HTR-8/SVneo (cell line): ENCODE results near the gene ENO2.
"Not testable (repeated sequence)": the region's sequence is repeated elsewhere in the genome, so short reads cannot be mapped to it uniquely, and the experiment has no call there.

Source experiments
- DNase-seq: peaks from one replicate; pipeline ENCODE4 v3.0.0; 2011; ENCODE audit warnings: low spot score, mixed read lengths; ENCODE audit not compliant: insufficient read length
- FAIRE-seq: peaks from 2 replicates; lab custom pipeline; 2011; peaks lifted over from hg19 to GRCh38; lab: Jason Lieb, UNC

ENO2 gene

DNA sequence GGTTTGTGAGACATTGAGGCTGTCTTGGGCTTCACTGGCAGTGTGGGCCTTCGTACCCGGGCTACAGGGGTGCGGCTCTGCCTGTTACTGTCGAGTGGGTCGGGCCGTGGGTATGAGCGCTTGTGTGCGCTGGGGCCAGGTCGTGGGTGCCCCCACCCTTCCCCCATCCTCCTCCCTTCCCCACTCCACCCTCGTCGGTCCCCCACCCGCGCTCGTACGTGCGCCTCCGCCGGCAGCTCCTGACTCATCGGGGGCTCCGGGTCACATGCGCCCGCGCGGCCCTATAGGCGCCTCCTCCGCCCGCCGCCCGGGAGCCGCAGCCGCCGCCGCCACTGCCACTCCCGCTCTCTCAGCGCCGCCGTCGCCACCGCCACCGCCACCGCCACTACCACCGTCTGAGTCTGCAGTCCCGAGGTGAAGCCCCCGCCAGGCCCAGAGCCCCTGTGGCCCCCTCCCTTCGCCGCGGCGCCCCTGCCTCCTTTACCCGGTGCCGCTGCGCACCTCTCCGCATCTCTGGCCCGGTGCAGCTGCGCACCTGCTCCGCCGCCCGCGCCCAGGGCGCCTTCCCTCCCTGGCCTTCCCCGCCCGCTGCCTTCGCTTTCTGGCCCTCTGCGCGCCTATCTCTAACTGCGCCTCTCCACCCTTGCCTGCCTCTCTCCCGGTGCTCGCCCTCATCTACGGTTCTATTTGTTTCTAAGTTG lies at the start of gene ENO2:
Gene ENO2, plus strand, starts transcription at position 335 of the 701 bp plus-strand sequence. CDS start 1,253 bp downstream, outside the sequence.
- FAIRE-seq (peak; percentile 89), DNase-seq (peak; percentile 83)

DNA sequence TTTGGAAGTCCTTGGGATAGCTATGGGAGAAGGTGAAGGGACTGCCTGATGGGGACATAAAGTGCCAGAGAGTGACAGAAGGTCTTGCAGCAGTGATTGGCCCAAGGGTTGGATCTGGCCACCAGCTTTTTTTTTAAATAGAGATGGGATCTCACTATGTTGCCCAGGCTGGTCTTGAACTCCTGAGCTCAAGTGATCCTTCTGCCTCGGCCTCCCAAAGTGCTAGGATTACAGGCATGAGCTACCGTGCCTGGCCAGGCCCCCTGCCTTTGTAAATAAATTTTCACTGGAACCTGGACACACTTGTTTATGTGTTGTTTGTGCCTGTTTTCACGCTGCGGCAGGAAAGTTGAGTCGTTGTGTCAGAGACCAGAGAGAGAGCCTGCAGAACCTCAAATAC lies 49.1 kb upstream of the ENO2 start:
- FAIRE-seq, DNase-seq: not testable (repeated sequence)

DNA sequence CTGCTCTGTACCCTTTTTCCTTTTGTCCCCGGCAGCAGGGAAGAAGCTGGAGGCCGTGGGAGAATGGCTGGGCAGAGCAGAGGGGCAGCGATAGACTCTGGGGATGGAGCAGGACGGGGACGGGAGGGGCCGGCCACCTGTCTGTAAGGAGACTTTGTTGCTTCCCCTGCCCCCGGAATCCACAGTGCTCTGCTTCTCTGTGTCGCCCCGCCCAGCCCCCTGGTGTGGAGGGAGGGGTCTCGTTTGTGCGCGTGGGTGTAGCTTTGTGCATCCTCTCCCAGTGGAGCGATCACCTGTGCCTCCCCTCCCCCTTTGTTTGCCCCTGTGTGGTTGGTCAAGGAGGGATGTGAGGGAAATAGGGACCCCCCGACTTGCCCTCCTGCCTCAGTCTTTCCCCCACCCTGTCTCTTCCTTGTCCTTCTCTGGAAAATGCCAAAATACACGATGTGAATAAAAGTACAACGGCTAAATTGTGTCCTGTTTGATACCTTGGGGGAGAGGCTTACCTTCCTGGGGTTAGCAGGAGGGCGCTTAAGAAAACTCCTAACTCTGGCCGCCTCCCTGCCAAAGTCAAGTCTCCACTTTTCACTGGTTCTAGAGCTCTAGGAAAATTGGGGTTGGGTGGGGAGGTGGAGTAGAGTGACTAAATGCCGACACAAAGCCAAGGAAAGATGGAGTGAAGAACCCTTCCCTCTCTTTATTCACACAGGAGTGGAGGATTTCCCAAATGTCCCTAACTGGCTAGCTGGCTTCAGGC lies 48.0 kb upstream of the ENO2 start:
- DNase-seq (no peak), FAIRE-seq (peak; percentile 49)

DNA sequence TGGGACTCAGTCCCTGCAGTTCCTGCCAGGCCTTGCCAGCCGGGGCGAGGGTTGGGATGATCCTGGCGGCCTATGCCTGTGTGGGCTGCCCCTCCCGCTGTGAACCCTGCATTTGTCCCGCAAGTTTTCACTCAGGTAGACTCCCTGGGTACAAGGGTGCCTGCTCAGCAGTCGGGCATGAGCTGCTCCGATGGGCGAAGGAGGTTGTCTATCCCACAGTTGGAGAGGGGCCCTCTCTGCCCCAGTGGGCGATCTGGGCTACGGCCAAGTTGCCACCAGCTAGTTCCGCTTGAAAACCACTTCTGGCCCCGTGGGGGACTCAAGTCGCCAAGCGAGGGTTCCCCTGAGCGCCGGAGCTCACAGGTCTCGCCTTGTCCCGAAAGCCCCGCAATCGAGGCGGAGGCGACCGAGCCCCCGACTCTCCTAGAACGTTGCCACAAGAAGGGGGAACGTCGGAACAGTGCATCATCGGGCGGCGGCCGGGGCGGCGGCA lies 47.4 kb upstream of the ENO2 start:
- DNase-seq (no peak), FAIRE-seq (no peak)

DNA sequence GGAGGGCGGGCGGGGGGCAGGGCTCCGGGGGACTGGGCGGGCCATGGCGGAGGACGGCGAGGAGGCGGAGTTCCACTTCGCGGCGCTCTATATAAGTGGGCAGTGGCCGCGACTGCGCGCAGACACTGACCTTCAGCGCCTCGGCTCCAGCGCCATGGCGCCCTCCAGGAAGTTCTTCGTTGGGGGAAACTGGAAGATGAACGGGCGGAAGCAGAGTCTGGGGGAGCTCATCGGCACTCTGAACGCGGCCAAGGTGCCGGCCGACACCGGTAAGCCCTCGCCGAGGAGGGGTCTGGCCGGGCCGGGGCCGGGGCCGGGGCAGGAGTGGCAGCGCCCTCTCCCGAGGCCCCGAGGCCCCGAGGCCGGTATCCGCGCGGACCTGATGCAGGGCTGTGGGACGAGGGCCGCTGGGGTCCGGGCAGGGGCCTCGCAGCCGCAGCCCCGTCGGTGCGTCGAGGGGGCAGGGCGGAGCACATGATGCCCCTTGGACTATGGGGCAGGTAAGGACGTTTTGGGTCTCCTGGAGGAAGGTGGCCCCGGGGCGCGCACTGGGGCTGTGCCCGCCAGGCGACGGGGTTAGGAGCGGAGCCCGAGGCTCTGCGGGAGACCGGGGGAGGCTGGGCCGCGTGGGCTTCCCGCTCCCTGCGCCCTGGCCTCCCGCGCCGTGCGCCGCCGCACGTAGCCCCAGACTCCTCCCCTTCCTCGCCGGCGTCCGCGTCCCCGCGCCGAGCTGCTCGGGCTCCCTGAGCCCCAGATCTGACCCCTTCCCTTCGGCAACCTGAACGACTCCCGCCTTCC lies 46.8 kb upstream of the ENO2 start, which contains the start of gene TPI1:
Gene TPI1, plus strand, starts transcription at position 119 of the 798 bp plus-strand sequence. Its CDS starts 36 bp downstream, at position 155.
- FAIRE-seq, result peak; percentile 94
- DNase-seq, result peak; percentile 90

DNA sequence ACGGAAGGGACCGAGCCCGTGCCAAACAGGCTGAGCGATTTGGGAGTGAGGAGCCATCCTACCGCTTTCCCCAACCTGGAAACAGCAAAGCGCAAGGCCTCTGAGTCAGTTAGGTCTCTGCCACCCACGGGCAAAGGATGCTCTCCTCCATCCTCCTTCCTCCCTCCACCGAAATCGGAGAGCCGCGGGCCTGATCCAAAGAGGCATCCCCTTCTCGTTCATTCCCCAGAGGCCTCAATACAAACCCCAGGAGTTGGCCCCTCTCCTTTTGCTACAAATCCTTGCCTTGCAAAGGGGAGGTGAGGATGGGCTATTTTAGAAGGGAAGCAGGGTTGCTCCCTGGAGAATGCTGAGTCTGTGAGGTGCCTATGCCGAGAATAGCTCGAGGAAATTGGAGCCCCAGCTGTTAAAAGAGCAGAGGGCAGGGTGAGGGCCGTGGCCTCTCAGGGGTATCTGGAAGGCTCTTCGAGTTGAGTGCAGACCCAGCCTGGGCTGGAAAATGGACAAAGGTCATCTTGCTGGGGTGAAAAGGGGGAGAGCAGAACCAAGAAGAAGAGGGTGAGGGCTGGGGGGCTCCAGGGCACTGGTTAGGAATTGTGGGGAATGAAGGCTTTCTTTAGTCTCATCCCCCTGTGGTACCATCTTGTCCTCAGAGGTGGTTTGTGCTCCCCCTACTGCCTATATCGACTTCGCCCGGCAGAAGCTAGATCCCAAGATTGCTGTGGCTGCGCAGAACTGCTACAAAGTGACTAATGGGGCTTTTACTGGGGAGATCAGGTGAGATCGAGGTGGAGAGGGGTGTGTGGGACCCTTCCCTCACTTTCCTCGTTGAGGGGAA lies 46.0 kb upstream of the ENO2 start:
- FAIRE-seq (peak; percentile 87), DNase-seq (no peak)

DNA sequence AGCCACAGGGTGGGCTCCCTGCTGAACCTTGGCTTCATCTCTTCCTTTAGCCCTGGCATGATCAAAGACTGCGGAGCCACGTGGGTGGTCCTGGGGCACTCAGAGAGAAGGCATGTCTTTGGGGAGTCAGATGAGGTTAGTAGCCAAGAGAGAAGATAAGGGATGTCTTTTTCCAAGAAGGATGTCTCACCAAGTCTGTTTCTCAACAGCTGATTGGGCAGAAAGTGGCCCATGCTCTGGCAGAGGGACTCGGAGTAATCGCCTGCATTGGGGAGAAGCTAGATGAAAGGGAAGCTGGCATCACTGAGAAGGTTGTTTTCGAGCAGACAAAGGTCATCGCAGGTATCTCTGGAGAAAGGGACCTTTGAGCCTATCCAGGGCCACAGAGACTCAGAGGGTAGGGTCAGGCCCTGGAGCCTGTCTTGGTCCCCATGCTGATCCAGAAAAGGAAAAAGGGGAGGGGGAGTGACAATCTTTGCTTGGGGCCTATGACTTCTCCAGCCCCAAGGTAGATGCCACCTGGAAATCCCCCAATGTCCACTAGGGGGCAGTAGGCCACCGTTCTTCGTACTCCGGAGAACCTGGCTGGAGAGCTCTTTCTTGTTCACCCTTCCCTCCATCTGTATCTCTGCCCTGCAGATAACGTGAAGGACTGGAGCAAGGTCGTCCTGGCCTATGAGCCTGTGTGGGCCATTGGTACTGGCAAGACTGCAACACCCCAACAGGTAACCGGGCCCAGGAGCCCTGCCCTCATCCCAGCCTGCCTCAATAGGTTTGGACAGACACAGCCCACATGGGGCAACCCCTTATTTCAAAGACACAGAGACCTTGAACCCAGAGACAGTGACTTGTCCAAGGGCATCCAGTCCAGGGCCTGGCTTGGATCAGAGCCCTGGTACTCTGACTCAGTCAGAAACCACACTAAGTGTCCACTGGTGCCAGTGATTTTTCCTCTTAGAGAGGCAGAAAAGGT lies 45.0 kb upstream of the ENO2 start:
- FAIRE-seq, result peak; percentile 67
- peak; percentile 83 for DNase-seq

DNA sequence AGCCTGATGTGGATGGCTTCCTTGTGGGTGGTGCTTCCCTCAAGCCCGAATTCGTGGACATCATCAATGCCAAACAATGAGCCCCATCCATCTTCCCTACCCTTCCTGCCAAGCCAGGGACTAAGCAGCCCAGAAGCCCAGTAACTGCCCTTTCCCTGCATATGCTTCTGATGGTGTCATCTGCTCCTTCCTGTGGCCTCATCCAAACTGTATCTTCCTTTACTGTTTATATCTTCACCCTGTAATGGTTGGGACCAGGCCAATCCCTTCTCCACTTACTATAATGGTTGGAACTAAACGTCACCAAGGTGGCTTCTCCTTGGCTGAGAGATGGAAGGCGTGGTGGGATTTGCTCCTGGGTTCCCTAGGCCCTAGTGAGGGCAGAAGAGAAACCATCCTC lies 44.1 kb upstream of the ENO2 start:
- FAIRE-seq, DNase-seq: not testable (repeated sequence)

DNA sequence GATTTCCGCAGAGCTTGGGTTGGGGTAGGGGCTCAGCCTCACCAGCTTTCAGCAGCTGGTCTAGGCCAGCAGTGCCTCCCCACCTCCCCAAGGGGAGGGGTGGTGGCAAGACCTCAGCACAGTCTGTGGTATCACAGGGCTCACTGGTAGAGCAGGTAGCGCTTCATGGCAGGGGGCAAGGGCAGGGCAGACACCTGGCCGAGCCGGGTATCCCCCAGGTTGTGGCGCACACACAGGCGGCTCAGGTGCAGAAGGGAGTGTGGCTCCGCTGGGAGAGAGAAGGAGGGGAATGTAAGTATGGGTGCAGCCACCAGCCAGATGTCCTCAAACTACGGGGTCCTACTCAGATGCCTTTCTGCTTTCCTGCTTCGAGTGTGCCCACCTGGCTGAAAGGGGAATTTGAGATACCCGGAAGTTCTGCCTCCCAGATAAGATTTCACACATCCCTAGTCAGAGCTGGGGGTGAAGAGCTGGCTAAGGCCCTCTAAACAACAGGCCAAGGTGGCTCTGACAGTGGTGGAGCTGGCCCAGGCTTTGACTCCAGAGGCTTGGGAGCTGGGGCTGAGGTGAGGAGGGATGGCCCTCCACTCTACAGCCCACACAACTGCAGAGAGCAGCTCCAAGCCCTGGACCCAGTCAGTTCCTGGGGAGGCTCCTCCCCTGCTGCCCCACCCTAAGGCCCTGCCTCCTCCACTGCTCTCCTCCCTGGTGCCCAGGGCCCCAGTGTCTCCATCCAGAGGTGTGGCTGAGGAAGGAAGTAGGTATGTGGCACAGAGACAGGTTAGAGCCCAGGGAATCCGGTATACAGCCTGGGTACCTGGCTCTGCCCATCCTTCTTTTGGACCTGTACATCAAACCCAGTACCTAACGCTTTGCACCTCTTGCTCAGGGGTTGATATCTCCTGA lies 43.1 kb upstream of the ENO2 start:
- DNase-seq (no peak), FAIRE-seq (no peak)

DNA sequence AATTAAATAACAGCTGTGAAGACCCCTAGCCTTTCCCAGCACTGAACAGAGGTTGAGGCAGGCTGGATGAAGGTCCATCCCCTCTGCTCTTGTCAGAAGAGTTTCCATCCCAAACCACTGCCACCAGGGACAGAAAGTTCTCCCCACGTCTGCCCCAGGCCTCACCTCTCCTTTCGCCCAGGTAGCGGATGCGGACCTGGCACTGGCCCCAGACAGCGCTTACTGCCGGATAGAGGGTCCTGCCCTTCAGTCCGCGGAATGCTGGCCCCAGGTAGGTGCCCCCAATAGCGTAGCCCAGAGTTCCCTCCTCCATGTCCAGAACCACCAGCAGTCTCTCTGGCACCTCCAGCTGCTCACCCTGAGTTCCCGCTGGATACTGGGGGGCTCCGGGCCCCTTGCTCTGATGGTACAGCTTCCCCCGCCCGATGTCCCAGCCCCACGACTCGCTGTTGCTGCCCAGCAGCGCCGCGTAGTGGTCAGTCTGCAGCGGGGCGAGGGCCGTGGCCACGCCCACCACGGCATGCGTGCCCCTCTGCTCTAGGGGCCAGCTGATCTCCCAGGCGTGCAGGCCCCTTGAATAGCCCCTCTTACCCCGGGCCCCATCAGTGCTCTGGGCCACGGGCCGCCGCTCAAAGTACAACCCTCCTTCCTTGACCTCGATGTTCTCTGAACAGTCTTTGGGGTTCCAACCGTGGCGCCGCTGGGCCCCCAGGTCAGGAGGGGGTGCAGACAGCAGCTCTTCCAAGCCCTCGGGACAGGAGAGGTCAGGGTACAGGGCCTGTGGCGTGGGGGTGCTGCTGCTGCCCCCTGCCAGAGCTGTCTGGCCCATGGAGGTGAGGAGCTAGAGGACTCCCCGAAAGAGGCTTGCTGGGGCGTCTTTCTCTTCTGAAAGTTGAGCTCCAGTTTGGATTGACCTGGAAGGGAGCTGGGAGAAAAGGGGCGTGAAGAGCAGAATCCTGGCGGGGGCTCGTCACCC lies 42.0 kb upstream of the ENO2 start:
- peak; percentile 93 for DNase-seq
- peak; percentile 99 for FAIRE-seq

DNA sequence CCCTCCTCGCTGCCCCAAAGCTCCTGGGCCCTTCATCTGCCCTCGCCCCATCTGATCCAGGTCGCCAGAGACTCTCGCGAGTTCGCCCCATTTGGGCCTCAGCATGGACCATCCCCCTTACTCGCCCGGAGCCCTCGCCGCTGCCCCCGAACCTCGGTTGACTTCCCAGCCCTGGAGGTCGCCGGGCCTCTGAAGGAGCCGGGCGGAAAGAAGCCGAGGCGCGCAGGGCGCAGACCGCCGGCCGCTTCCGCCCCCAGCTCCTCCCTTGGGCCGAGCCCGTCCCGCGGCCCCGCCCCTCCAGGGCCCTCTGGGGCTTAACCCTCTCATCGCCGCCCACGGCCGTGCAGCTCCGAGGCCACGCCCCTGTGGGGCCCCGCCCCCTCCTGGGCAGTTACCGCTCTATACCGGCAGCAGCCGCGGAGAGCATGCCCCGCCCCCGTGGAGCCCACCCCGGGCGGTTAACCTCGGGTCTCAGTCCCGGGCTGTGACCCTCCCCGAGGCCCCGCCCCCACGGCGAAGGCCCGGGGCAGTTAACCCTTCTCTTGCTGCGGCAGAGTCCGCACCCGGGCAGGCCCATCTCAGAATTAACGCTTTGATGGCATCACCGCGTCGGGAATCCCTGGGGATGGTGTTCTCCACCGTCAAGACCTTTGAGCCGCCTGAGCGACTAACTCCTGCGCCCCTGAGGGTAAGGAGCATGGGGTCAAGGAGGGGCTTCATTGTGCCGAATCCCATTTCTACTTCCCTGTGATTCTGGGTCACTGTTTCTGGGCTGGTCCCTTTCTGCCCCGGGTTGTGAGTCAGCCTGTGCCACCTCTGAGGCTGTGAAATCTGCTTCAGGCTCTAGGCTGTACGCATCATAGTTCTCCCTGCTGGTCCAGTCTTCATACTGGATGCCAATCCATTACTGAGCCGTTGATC lies 41.0 kb upstream of the ENO2 start, which contains the start of gene SPSB2:
Gene SPSB2, minus strand, starts transcription at position 210 of the 921 bp plus-strand sequence. CDS start 402 bp downstream, outside the sequence.
- FAIRE-seq, result peak; percentile 97
- peak; percentile 95 for DNase-seq

DNA sequence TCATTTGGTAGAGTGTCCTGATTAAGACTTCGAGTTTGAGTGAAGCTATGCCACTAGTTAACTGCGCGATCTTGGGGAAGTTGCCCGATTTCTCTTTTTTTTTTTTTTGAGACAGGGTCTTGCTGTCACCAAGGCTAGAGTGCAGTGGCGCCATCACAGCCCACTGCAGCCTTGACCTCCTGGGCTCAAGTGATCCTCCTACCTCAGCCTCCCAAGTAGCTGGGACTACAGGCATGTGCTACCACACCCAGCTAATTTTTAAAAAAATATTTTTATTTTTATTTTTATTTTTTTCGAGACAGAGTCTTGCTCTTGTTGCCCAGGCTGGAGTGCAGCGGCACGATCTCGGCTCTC lies 40.4 kb upstream of the ENO2 start:
- DNase-seq, FAIRE-seq: not testable (repeated sequence)

DNA sequence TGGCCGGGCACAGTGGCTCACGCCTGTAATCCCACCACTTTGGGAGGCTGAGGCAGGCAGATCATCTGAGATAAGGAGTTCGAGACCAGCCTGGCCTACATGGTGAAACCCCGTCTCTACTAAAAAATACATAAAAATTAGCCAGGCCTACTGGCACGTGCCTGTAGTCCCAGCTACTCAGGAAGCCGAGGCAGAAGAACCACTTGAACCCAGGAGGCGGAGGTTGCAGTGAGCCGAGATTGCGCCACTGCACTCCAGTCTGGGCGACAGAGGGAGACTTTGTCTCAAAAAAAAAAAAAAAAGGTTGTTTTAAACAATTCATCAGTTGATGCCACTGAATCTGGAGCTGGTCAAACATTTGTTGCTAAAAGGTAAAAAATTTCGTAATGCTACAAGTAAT lies 34.6 kb upstream of the ENO2 start:
- DNase-seq, FAIRE-seq: not testable (repeated sequence)

DNA sequence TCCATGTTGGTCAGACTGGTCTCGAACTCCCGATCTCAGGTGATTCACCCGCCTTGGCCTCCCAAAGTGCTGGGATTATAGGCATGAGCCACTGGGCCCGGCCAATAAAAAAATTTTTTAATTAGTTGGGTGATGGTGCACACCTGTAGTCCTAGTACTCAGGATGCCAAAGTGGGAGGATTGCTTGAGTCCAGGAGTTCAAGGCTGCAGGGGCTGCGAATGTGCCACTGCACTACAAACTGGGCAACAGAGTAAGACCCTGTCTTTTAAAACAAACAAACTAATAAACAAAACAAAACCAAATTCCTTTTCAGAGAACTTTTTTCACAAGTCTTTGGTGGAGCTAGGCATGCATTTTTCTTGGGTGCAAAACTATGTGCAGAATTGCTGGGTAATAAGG lies 31.1 kb upstream of the ENO2 start:
- FAIRE-seq (no peak), DNase-seq (no peak)

DNA sequence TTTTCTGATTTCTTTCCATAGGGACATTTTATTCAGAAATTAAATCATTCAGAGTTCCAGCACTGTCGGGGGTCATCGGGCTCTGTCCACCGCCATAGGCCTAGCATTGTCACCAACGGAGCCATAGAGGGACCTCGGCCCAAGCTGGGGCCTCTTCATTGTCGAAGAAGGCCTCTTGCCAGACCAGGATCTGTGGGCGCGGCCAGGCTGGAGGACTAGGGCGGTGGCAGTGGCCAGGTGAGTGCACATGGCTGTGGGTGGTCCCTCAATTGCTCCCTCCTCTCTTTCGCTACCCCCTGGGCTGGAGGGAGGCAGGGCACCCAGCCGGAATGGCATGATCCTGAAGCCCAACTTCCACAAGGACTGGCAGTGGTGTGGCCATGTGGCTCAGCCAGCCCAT lies 30.7 kb upstream of the ENO2 start:
- DNase-seq (no peak), FAIRE-seq (no peak)
